T-helper 17 cell (primary cell): ENCODE data around the gene ARHGDIB. TPM values are rescaled to one million over a fixed set of nuclear protein-coding genes. Genes with fewer than 3 reads are reported as not detected.
A peak's percentile ranks its signal among the peaks of the same experiment; 100 is the strongest.

Source experiments
- ATAC-seq: fragments of 150-1000 bp; cut with Tn5 transposase; 2 replicates; pipeline ENCODE4 v1.10.0; 2021; ENCODE audit warnings: mild to moderate bottlenecking, moderate library complexity
- DNase-seq, 3 donors: peaks; one replicate each; pipeline versions ENCODE4 v3.0.0 to v3.0.0-alpha.2; 2020 to 2021
- H3K9me3 ChIP-seq: one replicate; pipeline ENCODE4 v1.7.0; 2013; ENCODE audit warnings: low read length, mild to moderate bottlenecking; ENCODE audit not compliant: control insufficient read depth, poor library complexity, severe bottlenecking
- H3K27ac Mint-ChIP-seq: one replicate; pipeline ENCODE4 v1.8.0; 2022; ENCODE audit warnings: mild to moderate bottlenecking, moderate library complexity, mixed read lengths
- H3K27me3 Mint-ChIP-seq: one replicate; pipeline ENCODE4 v1.8.0; 2022; ENCODE audit warnings: mixed read lengths
- H3K36me3 Mint-ChIP-seq: one replicate; pipeline ENCODE4 v1.8.0; 2022; ENCODE audit warnings: low read depth, mixed read lengths
- H3K4me1 Mint-ChIP-seq: one replicate; pipeline ENCODE4 v1.8.0; 2022; ENCODE audit warnings: mild to moderate bottlenecking, mixed read lengths
- H3K4me3 Mint-ChIP-seq: one replicate; pipeline ENCODE4 v1.8.0; 2022; ENCODE audit warnings: mild to moderate bottlenecking, moderate library complexity, mixed read lengths
- total RNA-seq, 4 donors: library from RNA in 2 of 4; stranded (reverse) in 2 of 4; gene quantifications; one replicate each; pipeline ENCODE4 v1.2.3 and lab custom pipeline; 2022 to 2026

Gene ARHGDIB
- total RNA-seq, 2 donors from 2014 or later = 895 to 936 TPM

GRCh38 chr12:14948672-14949071, 12.7 kb downstream of the ARHGDIB start:
- no peaks in the 10 kb centered on the region for H3K9me3 ChIP-seq
- H3K4me3 Mint-ChIP-seq = peak overlapping the region; percentile 86
- peak overlapping the region; percentile 100 for H3K27ac Mint-ChIP-seq
- ATAC-seq = peak; percentile 83
- peaks cover 68% of the 10 kb centered on the region for H3K4me1 Mint-ChIP-seq
- H3K36me3 Mint-ChIP-seq = peaks cover 34% of the 10 kb centered on the region
- DNase-seq = no peak
- no peaks in the 10 kb centered on the region for H3K27me3 Mint-ChIP-seq

- Mint-ChIP-seq H3K4me1 (peaks cover 59% of the 10 kb centered on the region), H3K27me3 (no peaks in the 10 kb centered on the region), H3K36me3 (peaks cover 35% of the 10 kb centered on the region), H3K27ac (peak overlapping the region; percentile 100), H3K4me3 (peak overlapping the region; percentile 76)
- no peak for ATAC-seq
- DNase-seq = no peak
- H3K9me3 ChIP-seq = no peaks in the 10 kb centered on the region
These were observed 14.5 kb downstream of the ARHGDIB start for GRCh38 chr12:14946861-14947260.

GRCh38 chr12:14946162-14946561, 15.2 kb downstream of the ARHGDIB start:
- no peaks in the 10 kb centered on the region for H3K9me3 ChIP-seq
- peak overlapping the region; percentile 69 for H3K4me3 Mint-ChIP-seq
- H3K27ac Mint-ChIP-seq = peak overlapping the region; percentile 100
- DNase-seq (no peak), ATAC-seq (no peak)
- H3K36me3 Mint-ChIP-seq = peaks cover 33% of the 10 kb centered on the region
- peaks cover 55% of the 10 kb centered on the region for H3K4me1 Mint-ChIP-seq
- H3K27me3 Mint-ChIP-seq = no peaks in the 10 kb centered on the region

- no peaks in the 10 kb centered on the region for H3K9me3 ChIP-seq
- no peaks in the 10 kb centered on the region for H3K27me3 Mint-ChIP-seq
- ATAC-seq (peak; percentile 11), DNase-seq (no peak)
- peaks cover 18% of the 10 kb centered on the region for H3K36me3 Mint-ChIP-seq
- H3K27ac Mint-ChIP-seq = peak overlapping the region; percentile 100
- peaks cover 55% of the 10 kb centered on the region for H3K4me1 Mint-ChIP-seq
- H3K4me3 Mint-ChIP-seq = peak overlapping the region; percentile 69
These were observed 19.0 kb downstream of the ARHGDIB start for GRCh38 chr12:14942196-14942931.

GRCh38 chr12:14941369-14941768, 20.0 kb downstream of the ARHGDIB start:
- Mint-ChIP-seq H3K4me1 (peaks cover 49% of the 10 kb centered on the region), H3K27ac (peak overlapping the region; percentile 100), H3K36me3 (peaks cover 17% of the 10 kb centered on the region), H3K27me3 (no peaks in the 10 kb centered on the region), H3K4me3 (peak overlapping the region; percentile 62)
- no peak for DNase-seq
- H3K9me3 ChIP-seq = no peaks in the 10 kb centered on the region
- ATAC-seq = peak; percentile 16

- Mint-ChIP-seq H3K27me3 (no peaks in the 10 kb centered on the region), H3K27ac (peak within 1 kb of the TSS; percentile 100), H3K4me3 (peak within 1 kb of the TSS; percentile 75), H3K36me3 (peaks cover 14% of the 10 kb centered on the region), H3K4me1 (peaks cover 49% of the 10 kb centered on the region)
- no peak for ATAC-seq
- no peak for DNase-seq
- H3K9me3 ChIP-seq = no peaks in the 10 kb centered on the region
These were observed 23.1 kb downstream of the ARHGDIB start, which contains the start of gene ERP27 for GRCh38 chr12:14938301-14938700. Gene ERP27, minus strand, starts transcription at chr12:14938537. Its CDS starts 29 bp downstream, at chr12:14938508.

- Mint-ChIP-seq H3K27me3 (no peaks in the 10 kb centered on the region), H3K4me3 (peak overlapping the region; percentile 75), H3K36me3 (peaks cover 17% of the 10 kb centered on the region), H3K27ac (peak overlapping the region; percentile 100), H3K4me1 (peaks cover 51% of the 10 kb centered on the region)
- no peak for DNase-seq
- H3K9me3 ChIP-seq = no peaks in the 10 kb centered on the region
- ATAC-seq = peak; percentile 56
These were observed 23.7 kb downstream of the ARHGDIB start for GRCh38 chr12:14937689-14938088.

GRCh38 chr12:14937014-14937413, 24.4 kb downstream of the ARHGDIB start:
- Mint-ChIP-seq H3K36me3 (peaks cover 18% of the 10 kb centered on the region), H3K4me3 (no peak overlapping the region), H3K4me1 (peaks cover 50% of the 10 kb centered on the region), H3K27ac (peak overlapping the region; percentile 100), H3K27me3 (no peaks in the 10 kb centered on the region)
- ATAC-seq (no peak), DNase-seq (no peak)
- no peaks in the 10 kb centered on the region for H3K9me3 ChIP-seq

GRCh38 chr12:14936224-14936861, 25.1 kb downstream of the ARHGDIB start:
- no peaks in the 10 kb centered on the region for H3K9me3 ChIP-seq
- Mint-ChIP-seq H3K27me3 (no peaks in the 10 kb centered on the region), H3K4me3 (no peak overlapping the region), H3K36me3 (peaks cover 15% of the 10 kb centered on the region), H3K4me1 (peaks cover 47% of the 10 kb centered on the region), H3K27ac (peak overlapping the region; percentile 79)
- no peak for ATAC-seq
- no peak for DNase-seq

- Mint-ChIP-seq H3K27me3 (no peaks in the 10 kb centered on the region), H3K4me3 (no peak overlapping the region), H3K36me3 (peaks cover 12% of the 10 kb centered on the region), H3K27ac (no peak overlapping the region), H3K4me1 (peaks cover 39% of the 10 kb centered on the region)
- DNase-seq (no peak), ATAC-seq (no peak)
- H3K9me3 ChIP-seq = no peaks in the 10 kb centered on the region
These were observed 26.4 kb downstream of the ARHGDIB start for GRCh38 chr12:14935031-14935430.

- Mint-ChIP-seq H3K36me3 (peaks cover 12% of the 10 kb centered on the region), H3K27me3 (no peaks in the 10 kb centered on the region), H3K27ac (peak overlapping the region; percentile 75), H3K4me3 (no peak overlapping the region), H3K4me1 (peaks cover 34% of the 10 kb centered on the region)
- no peaks in the 10 kb centered on the region for H3K9me3 ChIP-seq
- ATAC-seq (no peak), DNase-seq (no peak)
These were observed 26.9 kb downstream of the ARHGDIB start for GRCh38 chr12:14934511-14934910.

- Mint-ChIP-seq H3K4me1 (peaks cover 20% of the 10 kb centered on the region), H3K4me3 (peak overlapping the region; percentile 28), H3K27me3 (no peaks in the 10 kb centered on the region), H3K27ac (peak overlapping the region; percentile 75), H3K36me3 (peaks cover 18% of the 10 kb centered on the region)
- no peaks in the 10 kb centered on the region for H3K9me3 ChIP-seq
- DNase-seq (no peak), ATAC-seq (no peak)
These were observed 29.4 kb downstream of the ARHGDIB start for GRCh38 chr12:14931791-14932560.

- DNase-seq = no peak
- H3K9me3 ChIP-seq = no peaks in the 10 kb centered on the region
- ATAC-seq = no peak
- H3K36me3 Mint-ChIP-seq = peaks cover 18% of the 10 kb centered on the region
- peaks cover 20% of the 10 kb centered on the region for H3K4me1 Mint-ChIP-seq
- H3K4me3 Mint-ChIP-seq = no peak overlapping the region
- no peak overlapping the region for H3K27ac Mint-ChIP-seq
- H3K27me3 Mint-ChIP-seq = no peaks in the 10 kb centered on the region
These were observed 30.0 kb downstream of the ARHGDIB start for GRCh38 chr12:14931359-14931758.
